Measurements from ENCODE around the gene PRSS56. TPM values are rescaled to one million over a fixed set of nuclear protein-coding genes. Genes with fewer than 3 reads are reported as not detected.
"Not testable (repeated sequence)": the region's sequence is repeated elsewhere in the genome, so short reads cannot be mapped to it uniquely, and the experiment has no call there.

Gene PRSS56
- total RNA-seq, 1 donor from 2014 or later: not detected

DNA sequence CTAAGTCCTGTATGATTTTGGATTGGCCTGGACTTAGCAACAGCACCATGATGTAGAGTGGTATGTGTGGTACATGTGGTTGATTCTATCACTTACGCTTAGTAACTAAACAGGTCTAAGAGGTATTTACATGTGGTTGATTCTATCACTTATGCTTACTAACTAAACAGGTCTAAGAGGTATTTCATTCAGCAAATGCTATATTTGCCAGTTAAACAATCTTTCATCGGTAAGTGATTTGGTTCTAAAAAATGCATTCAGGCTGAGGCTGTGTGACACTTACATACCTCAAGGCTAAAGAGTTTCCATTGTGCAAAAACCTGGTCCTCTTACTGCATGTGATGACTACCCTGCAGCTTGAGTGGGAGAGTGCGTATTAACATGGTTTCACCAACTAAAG, 43.4 kb downstream of the PRSS56 start:
- no peak for DNase-seq (ENCODE audit: low spot score)

DNA sequence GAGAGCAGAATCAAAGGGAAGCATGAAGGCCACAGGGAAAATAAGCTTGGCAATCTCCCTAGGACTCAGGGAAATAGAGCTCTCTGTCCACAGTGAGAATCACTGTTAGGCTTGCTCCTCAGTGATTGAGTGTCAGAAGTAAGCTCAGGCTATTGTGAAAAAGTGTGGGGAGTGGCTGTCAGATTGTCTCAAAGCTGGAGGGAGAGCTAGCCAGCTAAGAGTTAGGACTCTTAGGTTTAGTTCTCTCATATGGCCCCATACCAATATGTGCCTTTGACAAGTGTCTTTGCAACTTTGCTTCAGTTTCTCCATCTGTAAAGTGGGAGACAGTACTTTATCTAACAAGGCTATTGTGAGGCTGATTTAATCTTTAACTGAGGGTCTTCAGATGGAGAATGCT, 47.5 kb downstream of the PRSS56 start:
- DNase-seq (ENCODE audit: low spot score): no peak

DNA sequence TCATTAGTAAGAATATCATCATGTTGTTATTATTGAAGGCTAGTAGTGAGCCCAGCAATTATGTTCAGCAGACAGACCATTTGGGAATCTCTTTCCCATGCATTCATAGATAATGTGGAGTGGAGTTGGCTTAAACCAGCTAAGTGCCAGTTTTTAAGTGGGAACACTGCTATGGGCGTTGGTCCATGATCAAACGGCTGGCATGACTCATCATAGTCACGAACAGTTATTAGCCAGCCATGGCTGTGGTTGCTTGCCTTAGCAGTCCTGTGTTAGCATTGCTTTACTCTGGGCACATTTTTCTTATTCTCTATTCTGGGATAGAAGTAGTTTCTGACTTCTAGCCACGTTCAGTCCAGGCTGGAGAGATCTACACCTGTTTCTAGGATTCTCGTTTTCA, 48.0 kb downstream of the PRSS56 start:
- no peak for DNase-seq (ENCODE audit: low spot score)

DNA sequence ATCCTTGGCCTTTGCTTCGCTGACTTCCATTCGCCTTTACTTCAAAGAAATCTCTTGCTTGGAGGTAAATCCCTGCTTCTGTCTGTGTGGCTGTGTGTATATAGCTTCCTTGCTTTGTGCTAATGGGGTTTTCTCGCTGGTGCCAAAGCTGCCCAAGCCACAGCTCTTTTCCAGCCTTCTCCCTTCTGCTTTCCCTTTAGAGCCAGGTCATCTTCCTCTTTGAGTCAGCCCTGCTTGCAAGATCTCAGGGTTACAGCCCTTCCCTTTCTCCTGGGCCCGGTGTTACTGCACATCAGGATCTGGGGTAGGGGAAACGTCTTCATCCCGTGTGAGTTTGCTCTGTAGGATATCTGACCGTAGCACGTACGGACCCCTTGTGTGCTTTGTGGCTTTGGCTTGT, 49.4 kb downstream of the PRSS56 start:
- DNase-seq (ENCODE audit: low spot score): no peak

DNA sequence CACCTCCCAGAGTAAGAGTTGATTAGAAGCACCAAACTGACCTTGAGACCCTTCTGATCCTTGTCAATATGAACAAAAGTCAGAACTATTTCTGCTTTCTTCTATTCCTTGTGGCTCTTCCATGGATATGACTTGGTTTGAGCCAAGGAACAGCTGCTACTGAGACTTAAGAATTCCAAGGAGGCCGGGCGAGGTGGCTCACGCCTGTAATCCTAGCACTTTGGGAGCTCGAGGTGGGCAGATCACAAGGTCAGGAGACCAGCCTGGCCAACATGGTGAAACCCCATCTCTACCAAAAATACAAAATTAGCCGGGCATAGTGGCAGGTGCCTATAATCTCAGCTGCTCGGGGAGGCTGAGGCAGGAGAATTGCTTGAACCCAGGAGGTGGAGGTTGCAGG, 50.3 kb downstream of the PRSS56 start:
- DNase-seq (ENCODE audit: low spot score): not testable (repeated sequence)

DNA sequence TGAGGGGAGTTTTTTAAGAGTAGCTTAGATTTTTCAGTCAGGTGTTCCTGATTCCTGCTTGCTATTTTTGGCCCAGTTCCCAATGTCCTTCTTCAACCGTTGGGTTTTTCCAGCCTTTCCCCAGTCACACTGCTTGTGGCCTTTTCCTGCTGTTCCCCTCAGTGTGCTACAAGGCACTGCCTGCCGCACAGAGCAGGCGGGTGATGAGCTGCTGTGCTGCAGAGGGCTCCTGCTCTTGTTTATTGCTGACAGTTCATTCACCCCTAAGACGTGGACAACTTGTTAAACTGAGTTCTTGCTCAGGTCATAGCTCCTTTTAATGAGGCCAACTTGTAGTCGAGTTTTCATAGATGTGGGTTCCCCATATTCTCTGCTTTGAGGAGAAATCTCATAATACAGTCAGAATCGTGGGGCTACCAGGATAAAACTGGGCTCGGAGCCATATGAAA, 50.9 kb downstream of the PRSS56 start:
- DNase-seq (ENCODE audit: low spot score): no peak

DNA sequence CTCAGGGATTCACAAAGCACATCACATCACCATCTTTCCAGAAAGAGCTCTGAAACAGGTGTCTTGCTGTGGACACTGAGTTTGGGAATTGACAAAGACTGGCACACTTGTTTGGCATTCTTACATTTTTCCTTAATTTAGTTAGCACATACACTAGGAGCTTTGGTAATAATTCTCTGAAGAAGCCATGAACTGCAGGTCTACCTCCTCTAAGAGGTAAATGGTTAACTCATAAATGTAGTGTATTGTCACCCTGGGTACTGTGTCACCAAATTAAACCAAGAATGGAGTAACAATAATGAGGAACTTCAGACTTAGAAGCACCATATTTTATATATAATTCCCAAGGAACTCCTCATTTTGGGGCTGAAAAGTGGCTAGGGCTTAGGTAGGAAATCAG, 52.9 kb downstream of the PRSS56 start:
- DNase-seq (ENCODE audit: low spot score): no peak

DNA sequence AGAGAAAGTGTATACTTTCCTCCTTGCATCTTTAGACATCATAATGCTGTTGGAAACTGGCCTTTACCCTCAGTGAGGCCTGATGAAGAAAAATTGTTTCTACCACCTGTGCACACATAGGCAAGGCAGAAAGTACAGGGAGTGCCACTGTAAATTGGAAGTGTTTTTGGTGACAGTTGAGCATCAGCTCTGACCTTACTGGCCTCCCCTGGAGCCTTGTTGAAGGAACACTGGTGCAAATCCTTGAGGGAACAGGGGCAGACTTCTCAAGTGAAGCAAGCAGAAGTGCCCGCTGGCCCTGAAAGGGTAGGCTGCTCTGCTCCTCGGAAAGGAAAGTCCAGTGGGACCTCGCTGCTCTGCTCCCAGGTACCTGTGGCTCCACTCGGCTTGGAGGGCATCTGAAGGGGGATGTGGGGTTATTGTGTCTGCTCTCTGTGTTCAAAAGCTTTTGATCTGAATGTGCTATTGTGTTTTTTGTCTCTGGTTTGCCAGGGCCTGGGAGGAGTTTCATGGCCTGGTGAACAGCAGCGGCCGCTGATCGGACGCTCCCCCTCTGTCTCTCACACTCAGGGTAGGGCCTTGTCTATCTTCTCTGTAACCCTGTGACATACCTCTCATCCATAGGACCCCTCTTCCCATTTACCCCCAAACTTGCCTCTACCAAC, 53.7 kb downstream of the PRSS56 start:
- no peak for DNase-seq (ENCODE audit: low spot score)

DNA sequence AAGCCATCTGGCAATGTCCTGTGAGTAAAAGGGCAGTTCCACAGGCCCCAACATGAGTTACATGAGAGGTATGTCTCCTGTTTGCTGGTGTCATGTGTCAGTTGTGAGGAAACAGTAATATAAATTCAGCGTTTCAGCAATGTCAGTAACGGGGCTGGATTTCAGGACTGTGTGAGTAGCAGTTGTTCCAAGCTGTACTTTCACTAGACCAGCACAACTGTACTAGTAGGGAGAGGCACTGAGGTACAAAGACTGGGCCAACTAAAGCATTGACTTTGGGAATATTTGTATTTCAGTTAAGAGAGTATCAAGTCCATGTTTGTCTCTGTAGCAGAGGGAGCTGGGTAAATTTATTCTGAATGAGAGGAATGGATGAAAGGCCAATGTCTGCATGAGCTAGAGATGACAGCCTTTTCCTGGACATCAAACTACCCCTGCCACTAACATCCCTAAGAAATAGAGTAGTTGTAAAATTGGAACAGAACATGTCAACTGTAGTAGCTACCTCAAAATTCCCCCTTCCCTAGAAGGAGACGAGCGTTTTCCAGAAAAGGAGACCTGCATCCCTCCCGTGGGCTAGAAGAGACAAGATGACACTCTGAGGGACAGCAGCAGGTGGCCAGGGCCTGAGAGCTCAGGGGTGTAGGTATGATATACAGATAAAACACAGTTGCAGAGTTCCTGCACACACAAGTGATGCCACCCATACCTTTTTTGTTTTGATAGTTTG, 54.7 kb downstream of the PRSS56 start:
- no peak for DNase-seq (ENCODE audit: low spot score)

Other genes with a start within 250 kb of the PRSS56 start
- not detected for gene ALPP, start 141.6 kb upstream of the PRSS56 start, total RNA-seq
- not detected for gene ALPG, start 113.5 kb upstream of the PRSS56 start, total RNA-seq
- 0.71 TPM for gene ALPI, start 64.2 kb upstream of the PRSS56 start, total RNA-seq
- 0.35 TPM for gene ECEL1, start 32.6 kb upstream of the PRSS56 start, total RNA-seq
- gene CHRND, start 5.8 kb downstream of the PRSS56 start, total RNA-seq: not detected
- gene CHRNG, start 19.3 kb downstream of the PRSS56 start, total RNA-seq: not detected
- 2.2 TPM for gene TIGD1, start 30.2 kb downstream of the PRSS56 start, total RNA-seq
- 46.9 TPM for gene EIF4E2, start 30.3 kb downstream of the PRSS56 start, total RNA-seq
- 18.0 TPM for gene EFHD1, start 113.2 kb downstream of the PRSS56 start, total RNA-seq
- gene GIGYF2, start 176.9 kb downstream of the PRSS56 start, total RNA-seq: 74.5 TPM